PC-3 (cell line): ENCODE measurements around the gene GNA15. TPM values are rescaled to one million over a fixed set of nuclear protein-coding genes. Genes with fewer than 3 reads are reported as not detected.

Source experiments
- ATAC-seq: fragments of 200-7000 bp; cut with Tn5 transposase; 2 replicates; pipeline ENCODE4 v1.9.1; 2020; ENCODE audit warnings: mild to moderate bottlenecking, moderate library complexity
- BruUV-seq: library from RNA; stranded (reverse); fragments of 400-500 nt; replicated peaks from 2 replicates; lab custom pipeline; 2021; lab: Mats Ljungman, UMichigan
- CTCF ChIA-PET: fragments of 300-600 bp; sonication (Branson Sonifier 250); formaldehyde crosslinking; loops from one replicate; lab custom pipeline; 2022; ENCODE audit warnings: antibody characterized with exemption; lab: Charles Lee
- POLR2A ChIA-PET: fragments of 300-600 bp; sonication (Branson Sonifier 250); formaldehyde crosslinking; loops from one replicate; lab custom pipeline; 2022; ENCODE audit warnings: antibody characterized with exemption; ENCODE audit not compliant: unreplicated experiment; lab: Charles Lee
- DNase-seq: peaks from one replicate; pipeline ENCODE4 v3.0.0-alpha.2; 2015
- H2AFZ ChIP-seq: fragments of 300-600 bp; sonication (generic); 2 replicates; pipeline ENCODE4 v1.6.0; 2016; ENCODE audit warnings: antibody characterized with exemption, low read length
- H3F3A ChIP-seq: fragments of 300-600 bp; sonication (generic); one replicate; pipeline ENCODE4 v1.6.0; 2017; ENCODE audit warnings: antibody characterized with exemption, low read length, control low read depth, mild to moderate bottlenecking; ENCODE audit not compliant: unreplicated experiment
- H3K27ac ChIP-seq: fragments of 300-600 bp; sonication (generic); 2 replicates; pipeline ENCODE4 v1.5.1; 2016; ENCODE audit warnings: mild to moderate bottlenecking, low read length
- H3K27me3 ChIP-seq: fragments of 300-600 bp; sonication (generic); 2 replicates; pipeline ENCODE4 v1.6.1; 2016; ENCODE audit warnings: low read length, mixed read lengths
- H3K36me3 ChIP-seq: fragments of 300-600 bp; sonication (generic); 2 replicates; pipeline ENCODE4 v1.6.1; 2016; ENCODE audit warnings: low read depth, mixed run types, low read length, mixed read lengths
- H3K4me1 ChIP-seq: fragments of 300-600 bp; sonication (generic); 2 replicates; pipeline ENCODE4 v1.5.1; 2016; ENCODE audit warnings: low read length; ENCODE audit not compliant: insufficient read depth
- H3K4me2 ChIP-seq: fragments of 300-600 bp; sonication (generic); 2 replicates; pipeline ENCODE4 v1.6.0; 2016; ENCODE audit warnings: low read length
- H3K4me3 ChIP-seq: fragments of 300-600 bp; sonication (generic); 2 replicates; pipeline ENCODE4 v1.5.1; 2016; ENCODE audit warnings: mild to moderate bottlenecking, low read length, mixed read lengths
- H3K79me2 ChIP-seq: fragments of 300-600 bp; sonication (generic); 2 replicates; pipeline ENCODE4 v1.6.1; 2017; ENCODE audit warnings: low read length, mixed read lengths
- H3K9ac ChIP-seq: fragments of 300-600 bp; sonication (generic); 2 replicates; pipeline ENCODE4 v1.6.0; 2016; ENCODE audit warnings: mild to moderate bottlenecking, low read length
- H3K9me2 ChIP-seq: fragments of 300-600 bp; sonication (generic); replicated peaks from 2 replicates; pipeline ENCODE4 v1.6.1; 2016; ENCODE audit warnings: mixed run types, low read length, mixed read lengths
- H3K9me3 ChIP-seq: fragments of 300-600 bp; sonication (generic); 2 replicates; pipeline ENCODE4 v1.6.1; 2016; ENCODE audit warnings: low read length, mixed read lengths
- H4K20me1 ChIP-seq: fragments of 300-600 bp; sonication (generic); 2 replicates; pipeline ENCODE4 v1.6.1; 2016; ENCODE audit warnings: low read length, mixed read lengths
- CTCF ChIP-seq: fragments of 300-600 bp; sonication (generic); conservative IDR thresholded peaks from 2 replicates; pipeline ENCODE4 v1.5.1; 2017; ENCODE audit warnings: antibody characterized with exemption, low read depth, mild to moderate bottlenecking, low read length
- EZH2 ChIP-seq: fragments of 300-600 bp; sonication (generic); IDR thresholded peaks from one replicate; pipeline ENCODE4 v1.6.1; 2017; ENCODE audit warnings: antibody characterized with exemption, mild to moderate bottlenecking, low read length; ENCODE audit not compliant: unreplicated experiment
- EZH2phosphoT487 ChIP-seq: fragments of 300-600 bp; sonication (generic); IDR thresholded peaks from 2 replicates; pipeline ENCODE4 v1.6.1; 2018; ENCODE audit warnings: mild to moderate bottlenecking, antibody characterized with exemption, low read length, borderline replicate concordance
- intact Hi-C: fragments of 100-400 bp; cut with micrococcal nuclease; formaldehyde crosslinking; loops from 2 replicates; pipeline ENCODE4 v1.9.0; 2023
- total RNA-seq: library from RNA; depleted of rRNA; stranded (reverse); fragments of >200 nt; gene quantifications from 2 replicates; pipeline ENCODE4 v1.2.3, GENCODE V29; 2014

The GNA15 gene
- total RNA-seq, 1 experiment from 2014 or later, result not detected

DNA sequence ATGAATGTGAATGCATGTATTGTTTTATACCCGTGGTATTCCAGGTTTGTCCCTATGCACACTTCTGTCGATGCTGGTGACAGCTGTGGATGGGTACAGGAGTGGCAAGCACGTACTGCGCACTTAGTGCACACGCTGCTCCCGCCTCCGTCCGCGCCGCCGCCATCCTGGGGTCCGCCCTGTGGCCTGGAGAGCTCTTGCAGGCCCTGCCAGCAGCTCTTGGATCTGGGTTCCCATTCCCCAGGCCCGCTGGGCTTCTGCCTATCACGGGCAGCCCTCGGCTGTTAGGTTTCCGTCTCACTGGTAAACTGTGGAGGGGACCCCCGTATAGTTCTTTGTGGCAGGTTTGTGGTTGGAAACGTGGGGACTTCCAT, 37.7 kb upstream of the GNA15 start:
- H3K4me2 ChIP-seq, result no peak overlapping the region
- peaks cover 84% of the 10 kb centered on the region for H3K79me2 ChIP-seq
- no TSS peak for BruUV-seq
- intact Hi-C loops, result loop anchor here (10.0 kb wide), 1 partner anchor 143 kb away; no protein-coding TSS in a partner anchor
- ATAC-seq, result no peak
- H2AFZ ChIP-seq, result no peak overlapping the region
- no peak overlapping the region for H3K27ac ChIP-seq
- H3K9me2 ChIP-seq, result no peaks in the 10 kb centered on the region
- no peak overlapping the region for H3K4me3 ChIP-seq
- H3K9ac ChIP-seq, result no peak overlapping the region
- ChIA-PET POLR2A (no interaction called here), CTCF (no interaction called here)
- H3F3A ChIP-seq, result no peaks in the 10 kb centered on the region
- H3K27me3 ChIP-seq, result no peaks in the 10 kb centered on the region
- H4K20me1 ChIP-seq, result peaks cover 9% of the 10 kb centered on the region; the same call in 1 of the 2 replicates
- no peak for DNase-seq
- TF ChIP-seq CTCF (no peak), EZH2 (no peak), EZH2phosphoT487 (no peak)
- no peaks in the 10 kb centered on the region for H3K36me3 ChIP-seq
- H3K4me1 ChIP-seq, result peaks cover 7% of the 10 kb centered on the region; the same call in 1 of the 2 replicates
- H3K9me3 ChIP-seq, result no peaks in the 10 kb centered on the region

GRCh38 chr19:3098515-3099346, 37.1 kb upstream of the GNA15 start:
- POLR2A ChIA-PET, result no interaction called here
- intact Hi-C loops, result loop anchor here (10.0 kb wide), 1 partner anchor 144 kb away; no protein-coding TSS in a partner anchor
- H3K27me3 ChIP-seq, result no peaks in the 10 kb centered on the region
- no peak overlapping the region for H3K9ac ChIP-seq
- no peaks in the 10 kb centered on the region for H3F3A ChIP-seq
- no TSS peak for BruUV-seq
- no peak overlapping the region for H3K4me3 ChIP-seq
- peaks cover 7% of the 10 kb centered on the region; the same call in 1 of the 2 replicates for H3K4me1 ChIP-seq
- CTCF ChIA-PET, result no interaction called here
- H3K4me2 ChIP-seq, result no peak overlapping the region
- no peak for DNase-seq
- H3K9me3 ChIP-seq, result no peaks in the 10 kb centered on the region
- TF ChIP-seq EZH2, result no peak
- TF ChIP-seq EZH2phosphoT487, result no peak
- TF ChIP-seq CTCF, result no peak
- no peak for ATAC-seq
- H2AFZ ChIP-seq, result no peak overlapping the region
- peaks cover 86% of the 10 kb centered on the region for H3K79me2 ChIP-seq
- H3K9me2 ChIP-seq, result no peaks in the 10 kb centered on the region
- H4K20me1 ChIP-seq, result peaks cover 9% of the 10 kb centered on the region; the same call in 1 of the 2 replicates
- H3K27ac ChIP-seq, result no peak overlapping the region
- H3K36me3 ChIP-seq, result no peaks in the 10 kb centered on the region
